Astrocyte of the spinal cord (primary cell): ENCODE results near the gene AMIGO3.

Experiments
- DNase-seq: peaks from one replicate; pipeline ENCODE4 v3.0.0; 2011; ENCODE audit warnings: low read depth, low spot score
- H3K4me3 ChIP-seq: 2 replicates; pipeline ENCODE4 v1.5.1; 2011; ENCODE audit warnings: low read depth, mild to moderate bottlenecking, low read length, moderate library complexity
- CTCF ChIP-seq: IDR thresholded peaks from 2 replicates; pipeline ENCODE4 v1.5.1; 2012; ENCODE audit warnings: low read depth, mild to moderate bottlenecking, low read length, inconsistent platforms
- in situ Hi-C: cut with HindIII; loops from 2 replicates; pipeline ENCODE4 v1.10.0; 2017; ENCODE audit warnings: low sequenced_read_pairs

AMIGO3 gene

DNA sequence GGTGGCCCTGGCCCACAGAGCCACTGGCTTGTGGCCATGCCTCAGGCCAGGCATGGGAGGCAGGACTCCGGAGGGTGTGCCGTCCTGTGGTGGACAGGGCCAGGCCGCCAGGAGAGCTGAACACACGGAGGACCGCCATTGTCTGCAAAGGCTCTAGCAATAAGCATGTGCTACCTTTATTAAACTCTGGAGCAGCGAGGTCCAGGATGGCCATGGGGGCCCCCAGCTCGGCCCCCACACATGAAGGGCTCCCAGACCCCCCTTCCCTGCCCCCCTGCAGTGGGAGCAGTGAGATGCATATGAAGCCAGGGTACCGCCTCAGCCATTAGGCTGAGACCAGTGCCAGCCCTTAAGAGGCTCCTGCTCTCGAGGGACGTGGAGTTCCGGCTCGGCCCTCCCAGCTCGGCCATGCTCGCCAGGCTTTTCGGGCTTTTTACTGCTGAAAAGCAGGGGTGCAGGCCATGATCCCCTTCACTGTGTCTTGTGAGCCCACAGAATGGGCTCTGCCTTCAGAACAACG is 2.7 kb downstream of the AMIGO3 start:
- in situ Hi-C loops: no loop called here
- no peak overlapping the region for H3K4me3 ChIP-seq
- DNase-seq: no peak
- no peak for TF ChIP-seq CTCF

DNA sequence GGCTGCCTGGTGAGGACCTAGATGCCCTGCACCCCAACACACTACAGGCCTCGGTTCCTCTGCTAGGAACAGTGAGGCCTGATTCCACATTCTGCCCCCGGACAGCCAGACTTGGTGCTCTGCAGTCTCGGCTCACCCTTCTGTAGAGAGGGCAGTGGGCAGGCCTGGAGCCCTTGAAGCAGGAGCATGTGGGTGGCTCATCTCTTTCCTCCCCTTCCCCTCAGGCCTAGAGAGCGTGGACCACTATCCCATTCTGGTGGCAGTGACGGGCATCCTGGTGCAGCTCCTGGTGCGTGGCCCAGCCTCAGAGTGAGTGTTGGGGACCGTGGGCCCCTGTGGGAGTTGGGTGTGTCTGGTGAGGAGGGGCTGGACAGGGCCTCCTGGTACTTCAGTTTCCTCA is 3.3 kb downstream of the AMIGO3 start:
- DNase-seq: no peak
- no peak overlapping the region for H3K4me3 ChIP-seq
- no peak for TF ChIP-seq CTCF
- in situ Hi-C loops: no loop called here

DNA sequence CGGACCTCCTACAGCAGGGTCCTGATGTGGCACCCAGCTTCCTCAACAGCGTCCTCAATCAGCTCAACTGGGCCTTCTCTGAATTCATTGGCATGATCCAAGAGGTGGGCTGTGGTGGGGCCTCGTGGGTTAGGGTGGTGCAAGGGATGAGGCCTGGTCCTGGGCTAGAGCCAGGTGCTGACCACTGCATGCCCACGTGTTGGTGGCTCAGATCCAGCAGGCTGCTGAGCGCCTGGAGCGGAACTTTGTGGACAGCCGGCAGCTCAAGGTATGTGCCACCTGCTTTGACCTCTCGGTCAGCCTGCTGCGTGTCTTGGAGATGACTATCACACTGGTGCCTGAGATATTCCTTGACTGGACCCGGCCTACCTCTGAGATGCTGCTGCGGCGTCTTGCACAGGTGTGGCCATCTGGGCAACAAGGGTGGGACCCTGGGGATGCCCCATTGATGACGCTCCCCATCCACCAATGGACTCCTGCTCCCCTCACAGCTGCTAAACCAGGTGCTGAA is 3.8 kb downstream of the AMIGO3 start:
- no peak for DNase-seq
- TF ChIP-seq CTCF: no peak
- in situ Hi-C loops: no loop called here
- H3K4me3 ChIP-seq: no peak overlapping the region

DNA sequence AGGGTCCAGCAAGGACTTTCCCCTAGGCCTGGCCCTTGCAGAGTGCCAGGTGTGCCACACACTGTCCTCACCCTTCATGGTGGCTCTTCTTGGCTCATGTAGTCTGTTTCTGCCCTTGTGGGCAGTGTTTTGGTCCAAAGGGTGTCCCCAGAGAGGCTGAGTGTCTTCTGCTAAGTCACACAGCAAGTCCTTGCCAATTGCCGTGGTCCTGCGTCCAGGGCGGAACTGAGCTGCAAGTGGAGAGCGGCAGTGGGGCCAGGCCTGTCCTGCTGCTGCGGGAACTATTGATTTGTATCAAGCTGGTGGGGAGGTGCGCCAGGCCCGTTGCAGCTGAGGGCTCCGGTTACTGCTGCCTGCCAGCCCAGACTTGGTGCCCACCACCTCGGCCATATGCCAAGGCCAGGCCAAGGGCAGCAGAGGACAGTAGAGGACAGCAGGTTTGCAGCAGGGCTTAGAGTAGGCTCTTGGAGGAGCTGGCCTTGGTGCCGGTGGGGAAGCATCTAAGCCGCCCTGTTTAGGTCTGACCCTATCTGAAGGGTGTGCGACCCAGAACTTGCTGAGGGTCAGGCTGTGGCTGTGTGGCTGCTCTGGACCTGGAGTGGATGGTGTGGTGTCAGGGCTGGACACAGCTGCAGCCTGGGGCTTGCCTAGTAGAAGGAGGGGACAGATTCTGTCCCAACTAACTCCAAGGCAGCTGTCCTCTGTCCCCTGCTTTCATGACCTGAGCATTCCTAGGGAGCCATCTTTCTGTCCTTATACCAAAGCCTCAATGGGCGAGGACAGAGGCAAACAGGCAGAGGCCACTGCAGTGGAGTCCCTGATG is 4.5 kb downstream of the AMIGO3 start:
- no peak overlapping the region for H3K4me3 ChIP-seq
- TF ChIP-seq CTCF: no peak
- in situ Hi-C loops: no loop called here
- no peak for DNase-seq

- in situ Hi-C loops: no loop called here
- H3K4me3 ChIP-seq: no peak overlapping the region
- no peak for DNase-seq
- no peak for TF ChIP-seq CTCF
Measured at GRCh38 chr3:49713336-49714105, 6.0 kb downstream of the AMIGO3 start.

- no peak for DNase-seq
- in situ Hi-C loops: no loop called here
- H3K4me3 ChIP-seq: no peak overlapping the region
- TF ChIP-seq CTCF: no peak
Measured at GRCh38 chr3:49712631-49713317, 6.7 kb downstream of the AMIGO3 start.
